Measurements from ENCODE around the gene MS4A10.

DNA sequence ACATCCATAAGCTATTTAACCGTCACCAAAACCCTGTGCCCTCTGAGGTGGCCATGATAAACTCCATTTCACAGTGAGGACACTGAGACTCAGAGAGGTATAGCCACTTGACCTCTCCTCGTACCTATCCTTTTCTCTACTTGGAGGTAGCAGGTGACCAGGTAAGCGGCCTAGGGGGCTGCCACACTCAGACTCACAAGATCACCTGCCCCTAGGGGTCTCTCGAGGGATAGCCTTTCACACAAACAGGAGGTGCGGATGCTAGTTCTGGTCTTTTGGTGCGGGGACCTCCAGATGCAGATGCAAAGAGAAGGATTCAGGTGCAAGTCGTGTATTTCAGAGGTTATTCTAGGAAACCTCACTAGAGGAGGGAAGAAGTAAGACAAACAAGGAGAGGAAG lies 46.0 kb upstream of the MS4A10 start:
- TF ChIP-seq, protein P1, sequence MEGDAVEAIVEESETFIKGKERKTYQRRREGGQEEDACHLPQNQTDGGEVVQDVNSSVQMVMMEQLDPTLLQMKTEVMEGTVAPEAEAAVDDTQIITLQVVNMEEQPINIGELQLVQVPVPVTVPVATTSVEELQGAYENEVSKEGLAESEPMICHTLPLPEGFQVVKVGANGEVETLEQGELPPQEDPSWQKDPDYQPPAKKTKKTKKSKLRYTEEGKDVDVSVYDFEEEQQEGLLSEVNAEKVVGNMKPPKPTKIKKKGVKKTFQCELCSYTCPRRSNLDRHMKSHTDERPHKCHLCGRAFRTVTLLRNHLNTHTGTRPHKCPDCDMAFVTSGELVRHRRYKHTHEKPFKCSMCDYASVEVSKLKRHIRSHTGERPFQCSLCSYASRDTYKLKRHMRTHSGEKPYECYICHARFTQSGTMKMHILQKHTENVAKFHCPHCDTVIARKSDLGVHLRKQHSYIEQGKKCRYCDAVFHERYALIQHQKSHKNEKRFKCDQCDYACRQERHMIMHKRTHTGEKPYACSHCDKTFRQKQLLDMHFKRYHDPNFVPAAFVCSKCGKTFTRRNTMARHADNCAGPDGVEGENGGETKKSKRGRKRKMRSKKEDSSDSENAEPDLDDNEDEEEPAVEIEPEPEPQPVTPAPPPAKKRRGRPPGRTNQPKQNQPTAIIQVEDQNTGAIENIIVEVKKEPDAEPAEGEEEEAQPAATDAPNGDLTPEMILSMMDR (IDR thresholded peaks at IDR 0.05) = no peak
- TF ChIP-seq POLR2A (IDR thresholded peaks at IDR 0.05) (no peak), POLR2AphosphoS5 (IDR thresholded peaks at IDR 0.05) (no peak)
